Esophagus muscularis mucosa (tissue), 4 donors: ENCODE results near the gene REG4. TPM values are rescaled to one million over a fixed set of nuclear protein-coding genes. Genes with fewer than 3 reads are reported as not detected.
A peak's percentile ranks its signal among the peaks of the same experiment; 100 is the strongest.

ENCODE experiments used
- DNase-seq: peaks from one replicate; pipeline ENCODE4 v3.0.0-alpha.2; 2017; ENCODE audit errors: extremely low spot score
- H3K27ac ChIP-seq, 4 donors: fragments of 200-600 bp; sonication (generic); replicated peaks in 1 of 4; 1 replicate in 3 of 4; 2 replicates in 1 of 4; pipeline ENCODE4 v1.5.1; 2016 to 2019; ENCODE audit warnings: mild to moderate bottlenecking in 1 of 4
- H3K27me3 ChIP-seq, 4 donors: fragments of 200-600 bp; sonication (generic); one replicate each; pipeline versions ENCODE4 v1.5.1 to v1.6.0; 2016 to 2019
- H3K36me3 ChIP-seq, 4 donors: fragments of 200-600 bp; sonication (generic); one replicate each; pipeline ENCODE4 v1.5.1; 2016 to 2019
- H3K4me1 ChIP-seq, 4 donors: fragments of 200-600 bp; sonication (generic); one replicate each; pipeline ENCODE4 v1.5.1; 2016 to 2019
- H3K4me3 ChIP-seq, 4 donors: fragments of 200-600 bp; sonication (generic); 1 replicate in 2 of 4; 2 replicates in 2 of 4; pipeline ENCODE4 v1.5.1; 2016 to 2019; ENCODE audit warnings: mild to moderate bottlenecking in 4 of 4, moderate library complexity in 1 of 4
- H3K9me3 ChIP-seq, 4 donors: fragments of 200-600 bp; sonication (generic); 1 replicate in 3 of 4; 2 replicates in 1 of 4; pipeline ENCODE4 v1.5.1; 2016 to 2019
- EP300 ChIP-seq: sonication (generic); formaldehyde crosslinking; IDR thresholded peaks from one replicate; pipeline ENCODE4 v1.6.1; 2017; ENCODE audit warnings: antibody characterized with exemption
- POLR2A ChIP-seq: fragments of 450-650 bp; IDR thresholded peaks from one replicate; pipeline ENCODE4 v1.6.1; 2017; ENCODE audit warnings: antibody characterized with exemption, moderate library complexity, mild to moderate bottlenecking, low read depth
- POLR2AphosphoS5 ChIP-seq, 2 donors: sonication (generic); formaldehyde crosslinking; IDR thresholded peaks; one replicate each; pipeline ENCODE4 v1.6.1; 2017; ENCODE audit warnings: antibody characterized with exemption in 2 of 2
- WGBS: methylation state at CpG from one replicate; pipeline ENCODE4 v1.1.5; 2018; 5-methylcytosine and 5-hydroxymethylcytosine counted together
- intact Hi-C: fragments of 100-400 bp; cut with DNase I; formaldehyde crosslinking; loops from one replicate; pipeline ENCODE4 v1.15.1; 2023
- total RNA-seq, 4 donors: library from RNA; depleted of rRNA; stranded (reverse); fragments of >200 nt; gene quantifications; one replicate each; pipeline versions ENCODE4 v1.1.0 to v1.2.1, GENCODE V29; 2016
- TF ChIP-seq, protein P1 (sequence below), 3 experiments: fragments of 200-600 bp in 2 of 3; fragments of 450-650 bp in 1 of 3; sonication (generic) in 2 of 3; IDR thresholded peaks; one replicate each; pipeline ENCODE4 v1.5.1; 2017 to 2019; ENCODE audit warnings: antibody characterized with exemption in 3 of 3, mild to moderate bottlenecking in 2 of 3, moderate library complexity in 1 of 3

The REG4 gene
- total RNA-seq, 4 donors from 2014 or later: not detected

DNA sequence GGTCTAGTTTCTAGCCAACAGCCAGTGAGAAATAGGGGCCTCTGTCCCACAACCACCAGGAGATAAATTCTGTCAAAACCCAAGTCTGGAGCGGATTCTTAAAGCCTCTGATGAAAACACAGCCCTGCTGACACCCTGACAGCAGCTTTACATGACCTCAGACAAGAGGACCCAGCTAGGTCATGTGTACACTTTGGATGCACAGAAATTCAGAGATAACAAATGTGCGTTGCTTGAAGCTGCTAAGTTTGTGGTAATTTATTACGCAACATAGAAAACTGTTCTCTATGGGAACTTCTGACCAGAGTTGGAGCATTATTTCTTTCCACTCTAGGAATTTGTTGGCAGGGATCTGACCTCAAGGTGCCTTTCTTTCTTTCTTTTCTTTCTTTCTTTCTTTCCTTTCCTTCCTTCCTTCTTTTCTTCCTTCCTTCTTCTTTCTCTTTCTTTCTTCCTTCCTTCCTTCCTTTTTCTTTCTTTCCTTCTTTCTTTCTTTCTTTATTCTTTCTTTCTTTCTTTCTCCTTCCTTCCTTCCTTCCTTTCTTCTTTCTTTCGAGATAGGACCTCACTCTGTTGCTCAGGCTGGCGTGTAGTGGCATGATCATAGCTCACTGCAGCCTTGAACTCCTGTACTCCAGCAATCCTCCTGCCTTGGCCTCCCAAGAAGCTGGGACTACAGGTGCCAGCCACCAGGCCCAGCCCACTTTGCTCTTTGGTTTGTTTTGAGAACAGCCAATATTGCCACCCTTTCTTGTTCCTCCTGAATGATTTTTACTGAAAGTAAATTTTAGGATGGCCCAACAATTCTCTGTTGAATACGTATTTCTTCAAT, 27.7 kb downstream of the REG4 start:
- DNase-seq: peak; percentile 64
- Histone ChIP-seq H3K36me3 (no peaks in the 10 kb centered on the region), H3K27ac (peak overlapping the region in 1 of 4 donors; percentile 13), H3K9me3 (no peaks in the 10 kb centered on the region), H3K4me3 (no peak overlapping the region), H3K4me1 (peaks cover 0 to 42% (median 15%) of the 10 kb centered on the region in 4 donors), H3K27me3 (no peaks in the 10 kb centered on the region)
- WGBS: 76% methylated on average over 6 of the region's 6 CpGs
- TF ChIP-seq, protein P1, sequence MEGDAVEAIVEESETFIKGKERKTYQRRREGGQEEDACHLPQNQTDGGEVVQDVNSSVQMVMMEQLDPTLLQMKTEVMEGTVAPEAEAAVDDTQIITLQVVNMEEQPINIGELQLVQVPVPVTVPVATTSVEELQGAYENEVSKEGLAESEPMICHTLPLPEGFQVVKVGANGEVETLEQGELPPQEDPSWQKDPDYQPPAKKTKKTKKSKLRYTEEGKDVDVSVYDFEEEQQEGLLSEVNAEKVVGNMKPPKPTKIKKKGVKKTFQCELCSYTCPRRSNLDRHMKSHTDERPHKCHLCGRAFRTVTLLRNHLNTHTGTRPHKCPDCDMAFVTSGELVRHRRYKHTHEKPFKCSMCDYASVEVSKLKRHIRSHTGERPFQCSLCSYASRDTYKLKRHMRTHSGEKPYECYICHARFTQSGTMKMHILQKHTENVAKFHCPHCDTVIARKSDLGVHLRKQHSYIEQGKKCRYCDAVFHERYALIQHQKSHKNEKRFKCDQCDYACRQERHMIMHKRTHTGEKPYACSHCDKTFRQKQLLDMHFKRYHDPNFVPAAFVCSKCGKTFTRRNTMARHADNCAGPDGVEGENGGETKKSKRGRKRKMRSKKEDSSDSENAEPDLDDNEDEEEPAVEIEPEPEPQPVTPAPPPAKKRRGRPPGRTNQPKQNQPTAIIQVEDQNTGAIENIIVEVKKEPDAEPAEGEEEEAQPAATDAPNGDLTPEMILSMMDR (IDR thresholded peaks at IDR 0.05): no peak
- TF ChIP-seq POLR2AphosphoS5 (IDR thresholded peaks at IDR 0.05) (no peak), EP300 (no peak), POLR2A (no peak)
- intact Hi-C loops: no loop called here

- H3K27ac ChIP-seq: no peak overlapping the region
- H3K4me1 ChIP-seq: peaks cover 0 to 37% (median 15%) of the 10 kb centered on the region in 4 donors
- intact Hi-C loops: no loop called here
- DNase-seq: peak; percentile 68
- H3K36me3 ChIP-seq: no peaks in the 10 kb centered on the region
- H3K9me3 ChIP-seq: no peaks in the 10 kb centered on the region
- H3K27me3 ChIP-seq: no peaks in the 10 kb centered on the region
- TF ChIP-seq POLR2AphosphoS5 (IDR thresholded peaks at IDR 0.05) (no peak), EP300 (no peak), POLR2A (no peak)
- TF ChIP-seq, protein P1 (IDR thresholded peaks at IDR 0.05): no peak
- no peak overlapping the region for H3K4me3 ChIP-seq
- WGBS: 76% methylated on average over 7 of the region's 7 CpGs
Observed at GRCh38 chr1:119782631-119783325, 28.5 kb downstream of the REG4 start.

DNA sequence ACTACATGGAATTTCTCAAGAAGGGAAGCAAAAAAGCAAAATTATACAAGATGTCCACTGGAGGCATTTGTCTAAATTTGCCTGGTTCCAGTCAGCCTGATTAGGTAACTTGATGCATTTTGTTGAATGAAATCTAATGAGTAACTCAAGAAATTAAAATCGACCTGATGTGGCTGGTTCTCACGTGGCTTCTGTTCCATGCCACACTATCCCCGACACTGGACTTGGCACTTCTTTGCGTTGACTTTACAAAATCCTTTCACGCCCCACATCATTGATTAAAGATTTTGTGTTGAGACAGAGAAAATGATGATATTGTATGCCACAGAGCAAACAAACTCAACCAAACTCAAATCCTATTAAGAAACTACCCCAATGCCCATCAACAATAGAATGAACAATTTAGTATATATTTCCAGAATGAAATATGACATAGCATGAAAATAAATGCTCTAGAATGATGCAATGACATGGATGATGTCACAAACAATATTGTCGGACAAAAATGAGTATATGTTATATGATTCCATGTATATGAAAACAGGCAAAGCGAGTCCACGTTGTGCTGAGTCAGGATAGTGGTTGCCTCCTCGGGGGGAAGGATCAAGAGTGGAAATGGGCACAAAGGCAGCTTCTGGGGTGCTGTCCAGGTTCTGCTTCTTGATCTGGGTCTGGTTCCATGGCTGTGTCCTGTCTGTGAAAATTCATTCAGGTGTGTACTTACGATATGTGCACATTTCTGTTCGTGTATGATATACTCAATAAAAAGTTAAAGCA, 29.6 kb downstream of the REG4 start:
- no peak for TF ChIP-seq POLR2AphosphoS5 (IDR thresholded peaks at IDR 0.05)
- TF ChIP-seq EP300: no peak
- TF ChIP-seq, protein P1 (IDR thresholded peaks at IDR 0.05): no peak
- no peak for TF ChIP-seq POLR2A
- WGBS: 85% methylated on average over 11 of the region's 11 CpGs

DNA sequence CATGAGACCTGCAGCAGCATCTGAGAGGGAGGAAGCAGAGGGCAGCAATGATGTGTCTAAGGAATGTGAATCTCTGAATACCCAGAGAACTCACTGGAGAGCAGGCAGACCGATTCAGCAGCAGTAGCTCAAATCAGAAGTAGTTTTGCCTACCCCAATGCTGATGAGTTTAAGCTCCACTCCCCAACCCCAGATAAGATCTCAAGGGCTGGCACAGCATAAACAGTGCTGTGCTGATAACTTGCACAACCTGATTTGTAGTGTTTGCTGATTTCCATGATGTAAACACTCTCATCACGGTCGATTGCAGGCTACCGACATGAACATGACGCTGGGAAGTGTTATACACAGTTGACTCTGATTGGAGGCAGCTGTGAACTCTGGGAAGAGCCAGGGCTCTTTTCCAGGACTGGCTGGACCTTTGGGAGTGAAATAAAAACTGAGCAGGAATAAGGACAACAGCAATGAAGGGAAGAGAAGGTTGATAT, 31.3 kb downstream of the REG4 start:
- H3K4me1 ChIP-seq: peaks cover 0 to 25% (median 15%) of the 10 kb centered on the region in 4 donors
- intact Hi-C loops: no loop called here
- H3K27ac ChIP-seq: peak overlapping the region in 1 of 4 donors; percentile 27
- peak; percentile 84 for DNase-seq
- TF ChIP-seq, protein P1 (IDR thresholded peaks at IDR 0.05): no peak
- TF ChIP-seq POLR2AphosphoS5 (IDR thresholded peaks at IDR 0.05): peak; percentile 16 to 27
- WGBS: 28% methylated on average over 5 of the region's 5 CpGs
- H3K36me3 ChIP-seq: no peaks in the 10 kb centered on the region
- H3K4me3 ChIP-seq: peak overlapping the region in 3 of 4 donors; percentile 3 to 36 (median 21)
- H3K27me3 ChIP-seq: no peaks in the 10 kb centered on the region
- no peaks in the 10 kb centered on the region for H3K9me3 ChIP-seq

More for the DNA sequence above, 29.6 kb downstream of the REG4 start:
- peak; percentile 75 for DNase-seq
- Histone ChIP-seq H3K27ac (no peak overlapping the region), H3K4me3 (no peak overlapping the region), H3K36me3 (no peaks in the 10 kb centered on the region), H3K9me3 (no peaks in the 10 kb centered on the region), H3K4me1 (peaks cover 0 to 35% (median 15%) of the 10 kb centered on the region in 4 donors), H3K27me3 (no peaks in the 10 kb centered on the region)
- intact Hi-C loops: no loop called here
